Measurements from ENCODE around the gene HDAC4.

- TF ChIP-seq CTCF (IDR thresholded peaks at IDR 0.05; ENCODE audit: insufficient read depth, low read depth, low read length) (no peak), EZH2 (IDR thresholded peaks at IDR 0.05; ENCODE audit: insufficient read depth, low read length) (no peak)
Measured at GRCh38 chr2:239220981-239221396, 179.8 kb downstream of the HDAC4 start.
